Prostate gland (tissue), 2 donors: ENCODE measurements around the gene FAM222A. TPM values are rescaled to one million over a fixed set of nuclear protein-coding genes. Genes with fewer than 3 reads are reported as not detected.
A peak's percentile ranks its signal among the peaks of the same experiment; 100 is the strongest.

Experiments used
- DNase-seq: peaks from one replicate; pipeline ENCODE4 v3.0.0-alpha.2; 2019; ENCODE audit warnings: low spot score
- H3K27ac ChIP-seq, 2 donors: fragments of 200-600 bp; sonication (generic); 2 replicates each; pipeline ENCODE4 v1.5.1; 2017 to 2019
- H3K27me3 ChIP-seq: fragments of 200-600 bp; sonication (generic); replicated peaks from 2 replicates; pipeline ENCODE4 v1.5.1; 2019; ENCODE audit not compliant: insufficient read depth
- H3K36me3 ChIP-seq, 2 donors: fragments of 200-600 bp; sonication (generic); 1 replicate in 1 of 2; 2 replicates in 1 of 2; pipeline versions ENCODE4 v1.5.1 to v1.8.1; 2017 to 2019
- H3K4me1 ChIP-seq: fragments of 200-600 bp; sonication (generic); replicated peaks from 2 replicates; pipeline ENCODE4 v1.5.1; 2019
- H3K4me3 ChIP-seq, 2 donors: fragments of 200-600 bp; sonication (generic); 2 replicates each; pipeline ENCODE4 v1.5.1; 2017 to 2019
- H3K9me3 ChIP-seq: fragments of 200-600 bp; sonication (generic); 2 replicates; pipeline ENCODE4 v1.5.1; 2017
- CTCF ChIP-seq, 4 experiments: fragments of 200-600 bp in 2 of 4; fragments of 450-650 bp in 2 of 4; sonication (generic) in 2 of 4; IDR thresholded peaks; 1 replicate in 3 of 4; 2 replicates in 1 of 4; pipeline ENCODE4 v1.5.1; 2016 to 2019; ENCODE audit warnings: antibody characterized with exemption in 4 of 4, mild to moderate bottlenecking in 2 of 4, moderate library complexity in 2 of 4
- POLR2A ChIP-seq: fragments of 450-650 bp; IDR thresholded peaks from one replicate; pipeline ENCODE4 v1.6.1; 2016; ENCODE audit warnings: antibody characterized with exemption, mild to moderate bottlenecking
- POLR2AphosphoS5 ChIP-seq: sonication (generic); formaldehyde crosslinking; IDR thresholded peaks from one replicate; pipeline ENCODE4 v1.6.1; 2017; ENCODE audit warnings: antibody characterized with exemption
- WGBS: methylation state at CpG from one replicate; pipeline ENCODE4 v1.1.5; 2018; 5-methylcytosine and 5-hydroxymethylcytosine counted together
- intact Hi-C: fragments of 100-400 bp; cut with DNase I; formaldehyde crosslinking; loops from one replicate; pipeline ENCODE4 v1.14.2; 2022
- total RNA-seq, 2 donors: library from RNA; depleted of rRNA; stranded (reverse); fragments of >200 nt; gene quantifications; one replicate each; pipeline ENCODE4 v1.1.0, GENCODE V29; 2016

Gene FAM222A
- total RNA-seq, result 10 to 100 TPM in 1 of 2 donors, 1 to 10 TPM in 1; 2.0 to 52.3 TPM

- TF ChIP-seq CTCF (IDR thresholded peaks at IDR 0.05) (peak in 2 of 4 experiments; percentile 46 to 52), POLR2A (peak; percentile 37), POLR2AphosphoS5 (peak; percentile 97)
- Histone ChIP-seq H3K4me1 (peaks cover 10% of the 10 kb centered on the region), H3K36me3 (no peaks in the 10 kb centered on the region), H3K27ac (peak within 1 kb of the TSS in 1 of 2 donors; percentile 17), H3K9me3 (no peaks in the 10 kb centered on the region), H3K27me3 (no peaks in the 10 kb centered on the region), H3K4me3 (peak within 1 kb of the TSS; percentile 48 to 50)
- DNase-seq, result peak; percentile 96
- intact Hi-C loops, result loop anchor here (10.0 kb wide), 1 partner anchor 119 kb away; no protein-coding TSS in a partner anchor
- WGBS, result 2% methylated on average over 43 of the region's 88 CpGs
Measured at GRCh38 chr12:109713187-109714070, at the start of gene FAM222A. TSS of gene FAM222A (plus strand) at chr12:109713825. CDS start at chr12:109744147, 30,322 bp downstream.

- Histone ChIP-seq H3K4me1 (no peaks in the 10 kb centered on the region), H3K36me3 (no peaks in the 10 kb centered on the region), H3K4me3 (no peak overlapping the region), H3K27ac (no peak overlapping the region), H3K27me3 (no peaks in the 10 kb centered on the region), H3K9me3 (no peaks in the 10 kb centered on the region)
- WGBS, result 94% methylated on average over 2 of the region's 2 CpGs
- intact Hi-C loops, result no loop called here
- DNase-seq, result no peak
- no peak for TF ChIP-seq POLR2A
- TF ChIP-seq CTCF (IDR thresholded peaks at IDR 0.05), result no peak
- TF ChIP-seq POLR2AphosphoS5, result no peak
Measured at GRCh38 chr12:109664402-109664801, 49.2 kb upstream of the FAM222A start.

GRCh38 chr12:109666068-109666467 lies 47.6 kb upstream of the FAM222A start:
- no peaks in the 10 kb centered on the region for H3K9me3 ChIP-seq
- no peak overlapping the region for H3K27ac ChIP-seq
- no peaks in the 10 kb centered on the region for H3K36me3 ChIP-seq
- no peak for DNase-seq
- TF ChIP-seq CTCF (IDR thresholded peaks at IDR 0.05) (no peak), POLR2A (no peak), POLR2AphosphoS5 (no peak)
- H3K27me3 ChIP-seq, result no peaks in the 10 kb centered on the region
- H3K4me3 ChIP-seq, result no peak overlapping the region
- WGBS, result 68% methylated on average over 1 of the region's 1 CpG
- no peaks in the 10 kb centered on the region for H3K4me1 ChIP-seq
- intact Hi-C loops, result no loop called here

- no peak for DNase-seq
- TF ChIP-seq POLR2A (no peak), POLR2AphosphoS5 (no peak), CTCF (IDR thresholded peaks at IDR 0.05) (no peak)
- Histone ChIP-seq H3K27ac (no peak overlapping the region), H3K36me3 (no peaks in the 10 kb centered on the region), H3K27me3 (no peaks in the 10 kb centered on the region), H3K4me1 (no peaks in the 10 kb centered on the region), H3K4me3 (no peak overlapping the region), H3K9me3 (no peaks in the 10 kb centered on the region)
- intact Hi-C loops, result no loop called here
- 27% methylated on average over 10 of the region's 10 CpGs for WGBS
Measured at GRCh38 chr12:109670731-109671130, 42.9 kb upstream of the FAM222A start.
